HG03025 (cell line): ENCODE measurements around the gene SPATA3.
A peak's percentile ranks its signal among the peaks of the same experiment; 100 is the strongest.

Experiments used
- ATAC-seq: cut with Tn5 transposase; IDR thresholded peaks from one replicate; pipeline ENCODE4 v1.9.1; 2021; ENCODE audit warnings: mild to moderate bottlenecking, moderate library complexity; ENCODE audit not compliant: unreplicated experiment, low FRiP score

SPATA3 gene

GRCh38 chr2:230995821-230996220 lies at the start of gene SPATA3:
TSS of gene SPATA3 (plus strand) at chr2:230996121. CDS start at chr2:230996234, 113 bp downstream.
- no peak for ATAC-seq

GRCh38 chr2:230946429-230947234 lies 49.3 kb upstream of the SPATA3 start:
- ATAC-seq = no peak

- ATAC-seq = no peak
These were observed 48.7 kb upstream of the SPATA3 start for GRCh38 chr2:230947235-230947576.

- peak; percentile 28 for ATAC-seq
These were observed 48.0 kb upstream of the SPATA3 start for GRCh38 chr2:230947908-230948365.

- ATAC-seq = peak; percentile 41
These were observed 45.7 kb upstream of the SPATA3 start for GRCh38 chr2:230949966-230950873.

GRCh38 chr2:230950874-230951339 lies 45.0 kb upstream of the SPATA3 start:
- no peak for ATAC-seq

GRCh38 chr2:230951396-230951795 lies 44.5 kb upstream of the SPATA3 start:
- no peak for ATAC-seq

GRCh38 chr2:230952226-230952956 lies 43.5 kb upstream of the SPATA3 start:
- ATAC-seq = no peak

- ATAC-seq = no peak
These were observed 42.1 kb upstream of the SPATA3 start for GRCh38 chr2:230953845-230954244.

GRCh38 chr2:230954746-230955145 lies 41.2 kb upstream of the SPATA3 start:
- ATAC-seq = no peak

GRCh38 chr2:230955163-230955737 lies 40.7 kb upstream of the SPATA3 start:
- ATAC-seq = no peak

GRCh38 chr2:230956827-230957755 lies 38.8 kb upstream of the SPATA3 start:
- no peak for ATAC-seq

GRCh38 chr2:230957756-230958391 lies 38.0 kb upstream of the SPATA3 start:
- ATAC-seq = no peak

- ATAC-seq = no peak
These were observed 36.8 kb upstream of the SPATA3 start for GRCh38 chr2:230958820-230959756.

GRCh38 chr2:230960026-230960425 lies 35.9 kb upstream of the SPATA3 start:
- ATAC-seq = no peak

GRCh38 chr2:230961091-230961491 lies 34.8 kb upstream of the SPATA3 start:
- ATAC-seq = no peak

- no peak for ATAC-seq
These were observed 31.7 kb upstream of the SPATA3 start for GRCh38 chr2:230964136-230964730.
